Fibroblast of skin of left quadriceps (primary cell): ENCODE data around the gene SEL1L3.

ENCODE experiments used
- DNase-seq, 2 experiments: peaks; one replicate each; pipeline ENCODE4 v3.0.0-alpha.2; 2013; ENCODE audit warnings: low read depth in 2 of 2

The SEL1L3 gene

DNA sequence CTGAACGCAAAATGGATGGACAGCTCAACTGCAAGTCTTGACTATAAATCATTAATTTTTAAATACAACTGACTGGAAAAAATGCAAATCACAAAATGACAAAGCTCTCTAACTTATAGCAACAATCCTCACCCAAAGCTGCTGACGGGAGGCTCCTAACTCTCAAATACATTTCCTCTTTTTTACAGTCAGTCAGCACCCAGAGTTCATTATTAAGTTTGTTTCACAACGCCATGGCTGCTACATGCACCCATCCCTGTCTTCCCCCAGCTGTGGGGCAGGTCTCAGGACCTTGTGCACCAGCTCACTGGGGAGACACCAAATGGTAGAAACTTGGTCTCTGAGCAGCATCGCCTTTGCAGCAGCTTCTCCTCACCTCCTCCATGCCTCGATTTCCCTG lies 109.5 kb downstream of the SEL1L3 start:
- DNase-seq = no peak

- no peak for DNase-seq
These were observed 111.9 kb downstream of the SEL1L3 start for GRCh38 chr4:25750874-25751273.

- no peak for DNase-seq
These were observed 113.5 kb downstream of the SEL1L3 start for GRCh38 chr4:25749150-25749794.

GRCh38 chr4:25743971-25744370 lies 118.8 kb downstream of the SEL1L3 start:
- DNase-seq = no peak

DNA sequence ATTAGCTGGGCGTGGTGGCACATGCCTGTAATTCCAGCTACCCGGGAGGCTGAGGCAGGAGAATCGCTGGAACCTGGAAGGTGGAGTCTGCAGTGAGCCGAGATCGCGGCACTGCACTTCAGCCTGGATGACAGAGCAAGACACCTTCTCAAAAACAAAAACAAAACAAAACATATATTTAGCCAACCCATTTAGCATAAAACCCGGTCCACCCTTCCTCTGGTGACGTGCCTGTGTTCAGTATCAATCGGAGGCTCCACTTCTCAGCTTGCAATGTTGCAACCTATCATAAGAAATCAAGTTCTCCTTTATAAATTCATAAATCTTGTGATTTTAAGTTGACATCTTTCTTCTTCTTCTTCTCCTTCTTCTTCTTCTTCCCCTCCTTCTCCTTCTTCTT lies 133.2 kb downstream of the SEL1L3 start:
- no peak for DNase-seq

DNA sequence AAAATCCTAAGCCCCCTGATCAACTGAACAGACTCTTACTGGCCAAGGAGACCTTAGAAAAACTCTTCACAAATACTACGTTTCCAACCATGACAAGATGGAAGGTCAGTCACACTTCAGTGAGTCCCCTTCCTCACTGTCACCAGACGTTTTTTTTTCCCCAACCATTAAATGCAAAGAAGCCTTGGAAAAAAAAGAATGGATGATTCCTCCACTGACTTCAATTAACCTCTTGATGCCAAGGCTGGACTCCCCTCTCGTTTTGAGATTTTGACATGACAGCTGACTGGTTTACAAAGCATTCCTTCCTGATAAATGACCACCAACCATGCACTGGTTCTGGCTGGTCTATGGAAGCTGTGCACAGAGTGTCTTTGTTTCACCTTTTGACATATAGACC lies 133.9 kb downstream of the SEL1L3 start:
- DNase-seq = no peak

DNA sequence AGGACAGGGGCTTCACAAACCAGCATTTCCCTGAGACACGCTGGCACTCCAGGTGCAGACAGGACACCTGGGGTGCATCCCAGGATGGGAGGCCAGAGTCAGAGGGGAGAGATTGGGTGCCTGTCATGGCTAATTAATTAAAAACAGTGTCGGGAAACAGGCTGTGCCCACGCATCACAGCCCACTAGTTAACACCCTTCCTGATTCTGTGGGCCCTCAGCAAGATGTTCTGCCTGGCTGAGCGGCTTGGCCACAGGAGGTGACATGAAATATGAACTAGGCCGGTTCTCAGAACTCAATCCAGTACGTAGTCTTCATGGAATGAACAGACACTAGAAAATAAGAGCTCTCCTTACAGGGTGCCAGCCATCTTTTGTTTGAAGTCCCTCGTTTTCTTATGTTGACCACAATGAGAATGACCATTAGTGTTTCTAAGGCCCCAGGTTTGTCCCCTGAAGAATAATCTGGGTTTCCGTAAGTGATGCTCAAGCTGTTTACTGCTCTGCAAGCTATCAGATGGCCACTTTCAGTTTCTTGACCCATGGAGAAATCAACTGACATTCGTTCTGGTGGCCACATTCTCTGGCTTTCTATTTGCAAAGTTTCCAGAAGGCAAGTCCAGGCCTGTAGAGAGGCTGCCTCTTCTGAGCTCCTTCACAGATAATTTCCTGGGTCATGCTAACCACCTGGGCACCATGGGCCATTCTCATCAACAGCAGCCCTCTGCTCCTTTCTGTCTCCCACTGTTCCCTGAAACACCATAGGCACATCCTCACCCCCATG lies 134.9 kb downstream of the SEL1L3 start:
- no peak for DNase-seq

GRCh38 chr4:25725870-25726269 lies 136.9 kb downstream of the SEL1L3 start:
- DNase-seq = no peak

- no peak for DNase-seq
These were observed 139.4 kb downstream of the SEL1L3 start for GRCh38 chr4:25723409-25723808.

GRCh38 chr4:25722964-25723363 lies 139.8 kb downstream of the SEL1L3 start:
- DNase-seq = no peak

DNA sequence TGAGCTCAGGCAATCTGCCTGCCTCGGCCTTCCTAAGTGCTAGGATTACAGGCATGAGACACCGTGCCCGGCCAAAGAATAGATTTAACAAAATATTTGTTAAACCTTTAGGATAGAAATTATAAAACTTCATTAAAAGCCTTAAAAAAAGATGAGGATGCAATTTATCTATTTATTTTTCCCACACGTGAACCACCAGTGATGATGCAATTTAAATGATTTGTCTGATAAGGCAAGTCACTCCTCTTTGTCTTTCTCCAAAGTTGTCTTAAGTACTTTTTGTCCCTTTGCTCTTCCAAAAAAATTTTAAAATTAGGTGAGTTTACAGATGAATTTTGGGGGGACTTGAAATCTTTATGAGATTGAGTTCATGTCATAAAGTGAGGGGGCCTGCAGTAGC lies 149.0 kb downstream of the SEL1L3 start:
- DNase-seq = no peak

- no peak for DNase-seq
These were observed 150.2 kb downstream of the SEL1L3 start for GRCh38 chr4:25712611-25713010.

DNA sequence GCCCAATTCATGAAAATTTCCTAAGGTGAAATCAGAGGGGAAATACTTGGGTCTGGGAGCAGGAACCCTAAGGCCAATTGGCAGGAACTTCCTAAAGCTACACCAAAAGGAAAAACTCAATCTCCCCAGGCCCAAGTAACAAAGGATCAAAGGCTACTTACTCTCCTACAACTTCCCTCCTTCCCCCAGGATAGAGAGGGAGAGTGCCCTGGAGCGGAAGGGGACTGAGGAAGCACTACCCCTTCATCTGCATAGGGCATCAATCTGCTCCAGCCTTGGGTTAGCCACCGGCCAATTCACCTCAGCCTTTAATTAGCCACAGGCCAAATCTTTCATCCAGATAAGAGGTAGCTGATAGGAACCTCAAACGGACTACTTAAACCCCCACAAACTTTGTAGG lies 152.2 kb downstream of the SEL1L3 start:
- DNase-seq = no peak

- no peak for DNase-seq
These were observed 158.3 kb downstream of the SEL1L3 start for GRCh38 chr4:25704516-25704915.

- DNase-seq = no peak
These were observed 158.9 kb downstream of the SEL1L3 start for GRCh38 chr4:25703731-25704388.

DNA sequence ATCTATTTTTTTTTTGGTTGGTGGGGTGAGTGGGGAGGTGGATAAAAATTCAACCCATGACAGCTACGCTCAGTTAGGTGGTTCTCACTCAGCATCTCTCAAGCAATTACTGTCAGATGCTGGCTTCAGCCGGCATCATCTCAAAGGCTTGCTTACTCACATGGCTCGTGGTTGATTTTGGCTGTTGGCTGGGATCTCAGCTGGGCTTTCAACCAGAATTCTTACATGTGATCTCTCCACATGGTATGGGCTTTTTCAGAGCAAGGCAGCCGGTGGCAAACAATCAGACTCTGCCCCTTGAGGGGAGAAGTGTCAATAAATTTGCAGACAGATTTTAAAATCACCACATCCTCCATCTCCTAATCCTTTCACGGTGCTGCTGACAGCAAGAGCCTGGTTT lies 159.9 kb downstream of the SEL1L3 start:
- DNase-seq = peak; percentile 34 to 37

- DNase-seq = no peak
These were observed 162.1 kb downstream of the SEL1L3 start for GRCh38 chr4:25700661-25701060.

GRCh38 chr4:25697516-25697915 lies 165.3 kb downstream of the SEL1L3 start:
- DNase-seq = no peak
